Stimulated activated effector memory CD8-positive, alpha-beta T cell treated with anti-CD3 and anti-CD28 coated beads, Interleukin-12 subunit alpha, Interleukin-12 subunit beta, amount 100 ng/mL, for 72 hours (primary cell): Measurements from ENCODE around the gene LRRK1.
"Not testable (repeated sequence)": the region's sequence is repeated elsewhere in the genome, so short reads cannot be mapped to it uniquely, and the experiment has no call there.

Experiments
- ATAC-seq: fragments of 150-1000 bp; cut with Tn5 transposase; 2 replicates; pipeline ENCODE4 v1.10.0; 2021
- DNase-seq, 2 donors: peaks; one replicate each; pipeline ENCODE4 v3.0.0; 2021 to 2022; ENCODE audit warnings: low spot score in 2 of 2
- H3K27ac Mint-ChIP-seq: one replicate; pipeline ENCODE4 v1.8.0; 2022; ENCODE audit warnings: mild to moderate bottlenecking, mixed read lengths
- H3K36me3 Mint-ChIP-seq: one replicate; pipeline ENCODE4 v1.8.0; 2022; ENCODE audit warnings: mild to moderate bottlenecking, mixed read lengths
- H3K4me1 Mint-ChIP-seq: one replicate; pipeline ENCODE4 v1.8.0; 2022; ENCODE audit warnings: mixed read lengths
- H3K4me3 Mint-ChIP-seq: one replicate; pipeline ENCODE4 v1.8.0; 2022; ENCODE audit warnings: mild to moderate bottlenecking, mixed read lengths
- H3K9me3 Mint-ChIP-seq: one replicate; pipeline ENCODE4 v1.8.0; 2022; ENCODE audit warnings: mixed read lengths

LRRK1 gene

DNA sequence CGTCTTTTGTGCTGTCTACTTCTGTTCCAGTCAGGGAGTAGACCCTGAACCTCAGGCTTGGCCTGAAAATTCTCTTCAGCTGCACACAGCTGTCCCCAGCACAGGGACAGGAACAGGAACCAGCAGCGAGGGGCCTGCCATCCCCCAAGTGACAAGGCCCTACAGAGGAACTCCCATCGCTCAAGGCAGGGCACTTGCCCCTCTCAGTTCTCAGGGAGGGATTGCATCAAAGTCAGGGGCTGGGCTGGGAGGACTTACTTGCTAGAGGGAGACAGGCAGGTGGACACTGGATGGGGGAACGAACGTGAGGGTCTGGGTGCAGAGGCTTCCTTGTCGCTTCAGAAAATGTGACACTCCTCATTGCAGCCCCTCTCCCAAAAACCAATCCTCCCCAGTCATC, 169.1 kb downstream of the LRRK1 start:
- no peak for ATAC-seq
- Mint-ChIP-seq H3K4me3 (no peak overlapping the region), H3K36me3 (no peaks in the 10 kb centered on the region), H3K9me3 (no peaks in the 10 kb centered on the region), H3K27ac (no peak overlapping the region), H3K4me1 (peaks cover 18% of the 10 kb centered on the region)
- no peak for DNase-seq

DNA sequence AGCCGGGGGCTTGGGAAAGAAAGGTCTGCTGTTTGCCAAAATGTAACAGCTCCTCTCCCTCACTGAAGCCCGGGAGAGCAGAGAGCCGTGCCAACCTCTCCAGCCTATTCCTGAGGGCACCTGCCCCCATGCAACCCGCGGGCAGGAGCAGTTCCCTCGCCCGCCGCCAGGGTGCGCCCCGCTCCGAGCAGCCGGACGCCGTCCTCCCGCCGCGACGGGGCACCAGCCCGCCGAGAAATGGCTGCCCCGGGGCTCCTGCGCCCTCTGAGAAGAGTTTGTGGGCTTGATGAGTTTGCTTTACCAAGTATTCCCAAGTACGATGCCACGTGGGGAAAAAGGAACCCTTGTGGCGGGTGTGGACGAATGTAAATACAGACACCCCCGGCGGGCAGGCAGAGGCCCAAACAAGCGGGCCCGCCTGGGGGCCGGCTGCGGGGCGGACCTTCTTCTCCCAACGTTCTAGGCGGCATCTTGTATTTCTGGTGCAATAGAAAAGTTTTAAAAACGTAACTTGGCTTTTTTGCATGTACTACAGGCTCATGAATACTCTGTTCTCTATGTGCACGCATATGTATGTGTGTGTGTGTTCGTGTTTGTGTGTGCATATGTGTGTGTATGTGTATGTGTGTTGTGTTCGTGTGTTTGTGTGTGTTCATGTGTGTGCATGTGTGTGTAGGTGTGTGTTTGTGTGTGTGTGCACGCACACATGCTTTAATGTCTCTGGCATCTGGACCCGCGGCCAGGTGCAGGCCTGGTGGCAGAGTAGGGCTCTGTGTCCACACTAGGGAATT, 169.8 kb downstream of the LRRK1 start:
- no peaks in the 10 kb centered on the region for H3K9me3 Mint-ChIP-seq

DNA sequence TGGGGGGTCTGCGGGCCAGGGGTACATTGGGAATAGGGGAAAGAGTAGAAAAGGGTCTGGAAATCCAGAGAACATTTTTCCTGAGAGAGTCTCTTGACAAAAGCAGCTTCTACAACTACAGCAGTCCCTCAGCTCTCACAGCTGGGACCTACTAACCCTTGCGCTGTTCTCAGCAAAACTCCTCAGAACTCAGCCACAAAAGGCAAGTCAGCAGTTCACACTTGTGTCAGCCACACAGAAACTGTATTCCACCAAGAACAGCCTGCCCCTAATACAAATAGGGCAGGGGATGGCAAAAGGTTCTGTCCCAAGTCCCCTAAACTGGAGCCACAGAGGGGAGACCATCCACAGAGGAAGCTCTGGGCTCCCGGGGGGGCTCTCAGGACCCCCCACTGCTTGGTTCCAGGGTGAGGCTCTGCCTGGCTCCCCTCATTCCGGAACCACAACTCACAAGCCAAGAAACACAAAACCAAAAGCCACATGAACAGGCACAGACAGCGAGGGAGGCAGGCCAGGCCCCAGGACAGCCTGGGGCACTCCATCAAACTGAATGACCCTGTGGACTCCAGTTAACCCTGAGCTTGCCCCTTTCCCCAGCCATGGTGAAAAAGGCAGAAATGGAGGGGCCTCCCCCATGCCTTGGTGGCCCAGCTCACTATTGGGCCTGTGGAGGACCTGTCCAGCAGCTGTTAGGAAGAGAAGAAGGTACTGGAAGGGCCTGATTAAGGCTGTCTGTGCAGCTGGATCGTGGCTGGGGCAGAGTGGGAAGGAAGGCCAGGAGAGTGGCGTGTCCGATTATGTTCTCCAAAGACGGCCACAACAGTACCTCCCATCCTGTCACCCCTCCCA, 170.6 kb downstream of the LRRK1 start:
- Mint-ChIP-seq H3K4me1 (peaks cover 25% of the 10 kb centered on the region), H3K4me3 (no peak overlapping the region), H3K9me3 (no peaks in the 10 kb centered on the region), H3K27ac (peak overlapping the region; percentile 26), H3K36me3 (no peaks in the 10 kb centered on the region)
- ATAC-seq (no peak), DNase-seq (no peak)

More for the DNA sequence above, 169.8 kb downstream of the LRRK1 start:
- Mint-ChIP-seq H3K27ac (no peak overlapping the region), H3K4me3 (no peak overlapping the region), H3K4me1 (peaks cover 21% of the 10 kb centered on the region), H3K36me3 (no peaks in the 10 kb centered on the region)
- peak; percentile 94 to 96 for DNase-seq
- peak; percentile 88 for ATAC-seq

DNA sequence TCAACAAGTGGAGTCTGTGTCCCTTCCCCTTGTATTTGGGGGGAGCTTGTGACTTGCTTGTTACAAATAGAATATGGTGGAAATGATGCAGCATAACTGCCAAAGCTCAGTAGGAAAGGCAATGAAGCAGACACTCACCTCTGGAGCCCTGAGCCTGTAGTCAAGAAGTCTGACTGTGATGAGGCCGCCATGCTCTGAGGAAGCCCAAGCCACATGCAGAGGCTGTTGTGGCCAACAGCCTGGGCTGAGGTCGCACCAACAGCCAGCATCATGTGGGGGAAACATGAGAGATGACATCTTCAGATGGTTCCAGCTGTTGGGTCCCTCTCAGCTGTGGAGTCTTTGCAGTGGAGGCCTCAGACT, 171.3 kb downstream of the LRRK1 start:
- Mint-ChIP-seq H3K9me3 (no peaks in the 10 kb centered on the region), H3K4me3 (no peak overlapping the region), H3K36me3 (no peaks in the 10 kb centered on the region), H3K4me1 (peaks cover 25% of the 10 kb centered on the region), H3K27ac (peak overlapping the region; percentile 26)
- no peak for DNase-seq
- no peak for ATAC-seq

DNA sequence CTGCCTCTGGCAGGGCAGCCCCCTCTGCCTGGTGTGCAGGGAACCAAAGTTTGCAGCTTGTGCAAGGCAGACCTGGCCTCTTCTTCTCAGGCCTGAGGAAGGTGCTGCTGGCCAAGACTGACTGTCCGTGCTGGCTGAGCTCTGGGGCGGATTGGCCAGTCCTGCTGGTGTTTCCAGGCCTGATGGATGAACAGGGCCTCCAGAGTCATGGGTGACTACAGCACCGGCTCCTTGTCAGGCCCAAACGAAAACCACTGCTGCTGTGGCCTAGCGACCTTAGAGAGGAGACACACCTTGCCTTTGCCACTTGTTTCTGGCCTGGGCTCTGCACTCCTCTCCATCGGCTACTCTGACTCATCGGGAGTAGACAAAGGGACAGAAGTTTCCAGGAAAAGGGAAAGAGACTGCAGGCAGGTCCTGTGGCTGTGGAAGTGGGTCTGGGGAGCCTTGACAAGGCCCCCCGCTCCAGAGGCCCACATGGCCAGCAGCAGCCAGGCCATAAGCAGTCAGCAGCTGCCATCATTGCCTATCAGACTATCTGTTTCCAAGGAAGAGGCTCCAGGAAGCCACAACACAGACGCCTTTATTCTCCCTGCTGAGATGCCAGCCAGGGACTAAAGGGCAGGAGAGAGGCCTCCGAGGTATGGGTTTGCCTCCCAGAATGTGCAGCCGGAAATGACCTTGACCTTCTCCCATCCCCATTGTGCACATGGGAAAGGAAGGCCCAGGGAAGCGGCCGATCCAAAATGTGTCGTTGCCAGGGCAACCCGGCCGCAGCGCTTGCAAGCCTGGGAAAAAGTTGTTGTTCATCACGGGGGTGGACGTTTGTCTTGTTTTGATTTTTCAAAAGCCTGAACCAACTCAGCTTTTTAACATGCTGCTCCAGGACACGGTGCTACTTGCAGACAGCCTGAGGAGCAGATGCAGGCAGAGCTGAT, 172.2 kb downstream of the LRRK1 start:
- Mint-ChIP-seq H3K9me3 (no peaks in the 10 kb centered on the region), H3K36me3 (no peaks in the 10 kb centered on the region), H3K4me3 (no peak overlapping the region), H3K27ac (no peak overlapping the region), H3K4me1 (peaks cover 25% of the 10 kb centered on the region)
- no peak for DNase-seq
- no peak for ATAC-seq

DNA sequence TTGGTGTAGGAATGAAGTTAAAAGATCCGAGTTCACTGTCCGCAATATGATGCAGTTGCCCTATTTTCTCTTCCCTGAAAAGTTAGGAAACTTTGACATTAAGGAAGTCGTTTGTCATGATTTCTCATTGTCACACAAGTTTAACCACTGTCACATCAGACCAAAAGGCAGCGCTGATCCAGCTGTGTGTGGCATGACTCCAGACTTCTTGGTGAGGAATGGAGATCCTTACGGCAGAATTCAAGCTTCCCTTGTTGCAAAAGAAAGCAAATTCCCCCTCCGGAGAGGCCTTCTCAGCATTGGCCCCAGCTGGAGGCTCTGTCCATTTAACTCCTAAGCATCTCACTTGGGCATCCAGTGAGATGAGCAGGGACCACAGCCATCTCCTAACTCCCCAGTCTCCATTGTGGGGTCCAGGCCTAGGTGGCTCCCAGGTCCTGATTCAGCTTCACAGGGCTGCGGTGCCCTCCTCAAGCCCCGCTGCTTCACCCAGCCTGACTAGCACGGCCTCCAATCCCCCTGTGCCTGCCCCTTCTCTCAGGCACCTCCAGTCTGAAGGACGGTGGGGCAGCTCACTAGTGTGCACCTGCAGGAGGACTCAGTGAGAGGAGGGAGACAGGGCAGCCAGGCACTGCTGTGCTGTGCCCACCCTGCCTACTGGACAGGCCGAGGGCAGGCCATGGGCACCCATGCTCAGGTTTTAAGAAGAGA, 173.2 kb downstream of the LRRK1 start:
- ATAC-seq (no peak), DNase-seq (no peak)
- Mint-ChIP-seq H3K9me3 (no peaks in the 10 kb centered on the region), H3K27ac (no peak overlapping the region), H3K36me3 (no peaks in the 10 kb centered on the region), H3K4me1 (peaks cover 25% of the 10 kb centered on the region), H3K4me3 (no peak overlapping the region)

DNA sequence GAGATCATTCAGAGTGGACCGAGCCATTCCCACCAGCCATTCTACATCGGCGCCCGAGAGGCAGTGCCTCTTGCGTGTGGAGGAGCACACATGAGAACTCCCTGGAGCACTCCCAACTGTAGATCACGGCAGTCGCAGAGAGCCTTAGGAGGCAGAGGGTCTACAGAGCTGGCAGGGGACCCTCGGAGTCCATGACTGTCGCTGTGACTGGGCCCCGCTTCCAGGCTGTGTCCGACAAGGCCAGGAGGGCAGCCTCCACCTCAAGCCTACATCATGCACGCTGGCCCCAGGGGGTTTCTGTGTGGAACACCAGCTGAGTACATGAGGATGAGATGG, 173.7 kb downstream of the LRRK1 start:
- H3K9me3 Mint-ChIP-seq, result no peaks in the 10 kb centered on the region
- no peak overlapping the region for H3K27ac Mint-ChIP-seq
- DNase-seq (no peak), ATAC-seq (no peak)
- H3K4me3 Mint-ChIP-seq, result no peak overlapping the region
- no peaks in the 10 kb centered on the region for H3K36me3 Mint-ChIP-seq
- H3K4me1 Mint-ChIP-seq, result peaks cover 25% of the 10 kb centered on the region

DNA sequence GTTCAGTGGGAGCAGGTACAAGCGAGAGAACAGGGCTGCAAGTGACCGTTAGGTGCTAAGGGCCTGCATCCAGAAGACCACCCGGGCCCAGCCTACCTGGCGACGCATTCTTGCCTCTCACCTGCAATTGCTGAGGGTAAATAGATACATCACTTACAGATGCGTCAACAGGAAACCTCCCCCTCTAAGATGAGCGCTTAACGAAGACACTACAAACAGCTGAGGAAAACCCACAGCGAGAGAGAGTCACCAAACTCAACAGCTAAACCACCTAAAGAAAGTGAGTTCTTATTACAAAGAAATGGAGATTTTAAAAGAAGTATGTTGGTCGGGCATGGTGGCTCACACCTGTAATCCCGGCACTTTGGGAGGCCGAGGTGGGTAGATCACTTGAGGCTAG, 174.8 kb downstream of the LRRK1 start:
- DNase-seq, result no peak
- Mint-ChIP-seq H3K4me3 (no peak overlapping the region), H3K27ac (no peak overlapping the region), H3K9me3 (no peaks in the 10 kb centered on the region), H3K4me1 (peaks cover 28% of the 10 kb centered on the region), H3K36me3 (no peaks in the 10 kb centered on the region)
- peak; percentile 76 for ATAC-seq

DNA sequence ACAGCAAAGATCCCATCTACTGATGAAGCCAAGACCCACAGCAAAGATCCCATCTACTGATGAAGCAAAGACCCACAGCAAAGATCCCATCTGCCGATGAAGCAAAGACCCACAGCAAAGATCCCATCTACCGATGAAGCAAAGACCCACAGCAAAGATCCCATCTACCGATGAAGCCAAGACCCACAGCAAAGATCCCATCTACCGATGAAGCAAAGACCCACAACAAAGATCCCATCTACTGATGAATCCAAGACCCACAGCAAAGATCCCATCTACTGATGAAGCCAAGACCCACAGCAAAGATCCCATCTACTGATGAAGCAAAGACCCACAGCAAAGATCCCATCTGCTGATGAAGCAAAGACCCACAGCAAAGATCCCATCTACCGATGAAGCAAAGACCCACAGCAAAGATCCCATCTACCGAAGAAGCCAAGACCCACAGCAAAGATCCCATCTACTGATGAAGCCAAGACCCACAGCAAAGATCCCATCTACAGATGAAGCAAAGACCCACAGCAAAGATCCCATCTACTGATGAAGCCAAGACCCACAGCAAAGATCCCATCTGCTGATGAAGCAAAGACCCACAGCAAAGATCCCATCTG, 176.7 kb downstream of the LRRK1 start:
- not testable (repeated sequence) for H3K4me3 Mint-ChIP-seq, H3K27ac Mint-ChIP-seq, H3K36me3 Mint-ChIP-seq, DNase-seq, H3K9me3 Mint-ChIP-seq, ATAC-seq
- peaks cover 18% of the 10 kb centered on the region for H3K4me1 Mint-ChIP-seq

DNA sequence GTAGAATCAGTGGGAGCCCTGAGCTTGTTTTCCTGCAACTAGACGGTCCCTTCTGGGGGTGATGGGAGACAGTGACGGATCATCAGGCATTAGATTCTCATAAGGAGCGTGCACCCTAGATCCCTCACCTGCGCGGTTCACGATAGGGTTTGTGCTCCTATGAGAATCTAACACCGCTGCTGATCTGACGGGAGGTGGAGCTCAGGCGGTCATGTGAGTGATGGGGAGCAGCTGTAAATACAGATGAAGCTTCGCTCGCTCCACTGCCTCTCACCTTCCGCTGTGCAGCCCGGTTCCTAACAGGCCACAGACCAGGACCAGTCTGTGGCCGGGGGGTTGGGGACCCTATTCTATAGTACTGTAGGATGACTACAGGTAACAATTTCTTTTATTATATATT, 178.0 kb downstream of the LRRK1 start:
- ATAC-seq (no peak), DNase-seq (no peak)
- Mint-ChIP-seq H3K27ac (no peak overlapping the region), H3K4me1 (peaks cover 18% of the 10 kb centered on the region), H3K9me3 (no peaks in the 10 kb centered on the region), H3K4me3 (no peak overlapping the region), H3K36me3 (no peaks in the 10 kb centered on the region)

DNA sequence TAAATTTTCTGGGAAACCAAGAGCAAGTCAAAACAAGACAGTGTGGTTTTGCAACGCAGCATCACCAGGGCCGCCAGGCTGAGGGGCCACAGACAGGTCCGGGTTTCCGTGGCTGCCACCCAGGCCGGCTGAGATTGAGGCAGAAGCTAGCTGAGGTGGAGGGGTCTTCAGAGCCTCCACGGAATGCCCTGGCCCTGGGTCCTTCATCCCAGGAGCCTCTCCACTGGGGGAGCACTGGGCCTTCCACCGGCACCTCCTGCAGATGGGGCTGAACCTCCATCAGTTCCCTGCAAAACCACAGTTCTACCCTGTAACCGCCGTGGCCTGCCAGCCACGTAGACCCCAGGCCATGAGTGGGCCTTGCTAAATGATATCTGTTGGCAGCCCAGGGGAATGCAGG, 180.0 kb downstream of the LRRK1 start:
- H3K9me3 Mint-ChIP-seq, result no peaks in the 10 kb centered on the region
- peaks cover 18% of the 10 kb centered on the region for H3K4me1 Mint-ChIP-seq
- H3K4me3 Mint-ChIP-seq, result peak overlapping the region; percentile 49
- DNase-seq (peak; percentile 29 to 75), ATAC-seq (peak; percentile 92)
- H3K36me3 Mint-ChIP-seq, result no peaks in the 10 kb centered on the region
- no peak overlapping the region for H3K27ac Mint-ChIP-seq

DNA sequence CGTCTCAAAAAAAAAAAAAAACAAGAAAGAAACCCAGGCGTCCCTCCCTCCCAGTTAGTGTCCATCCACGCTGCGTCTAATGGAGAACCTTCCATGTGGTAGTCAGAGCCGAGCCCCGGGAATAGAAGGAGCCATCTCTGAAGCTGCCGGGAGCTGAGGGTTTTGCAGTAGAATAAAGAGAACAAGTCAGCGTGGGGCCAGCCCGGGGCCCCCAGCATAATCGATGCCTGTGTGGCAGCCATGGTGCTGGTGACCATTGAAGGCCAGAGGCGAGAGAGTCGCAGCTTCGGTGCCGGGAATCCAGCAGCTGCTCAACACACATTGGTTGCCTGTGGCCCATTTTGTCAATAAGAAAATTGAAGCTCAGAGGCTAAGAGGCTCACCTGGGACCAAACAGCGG, 181.0 kb downstream of the LRRK1 start:
- no peaks in the 10 kb centered on the region for H3K9me3 Mint-ChIP-seq
- DNase-seq (no peak), ATAC-seq (no peak)
- no peak overlapping the region for H3K4me3 Mint-ChIP-seq
- peaks cover 16% of the 10 kb centered on the region for H3K4me1 Mint-ChIP-seq
- no peaks in the 10 kb centered on the region for H3K36me3 Mint-ChIP-seq
- no peak overlapping the region for H3K27ac Mint-ChIP-seq

DNA sequence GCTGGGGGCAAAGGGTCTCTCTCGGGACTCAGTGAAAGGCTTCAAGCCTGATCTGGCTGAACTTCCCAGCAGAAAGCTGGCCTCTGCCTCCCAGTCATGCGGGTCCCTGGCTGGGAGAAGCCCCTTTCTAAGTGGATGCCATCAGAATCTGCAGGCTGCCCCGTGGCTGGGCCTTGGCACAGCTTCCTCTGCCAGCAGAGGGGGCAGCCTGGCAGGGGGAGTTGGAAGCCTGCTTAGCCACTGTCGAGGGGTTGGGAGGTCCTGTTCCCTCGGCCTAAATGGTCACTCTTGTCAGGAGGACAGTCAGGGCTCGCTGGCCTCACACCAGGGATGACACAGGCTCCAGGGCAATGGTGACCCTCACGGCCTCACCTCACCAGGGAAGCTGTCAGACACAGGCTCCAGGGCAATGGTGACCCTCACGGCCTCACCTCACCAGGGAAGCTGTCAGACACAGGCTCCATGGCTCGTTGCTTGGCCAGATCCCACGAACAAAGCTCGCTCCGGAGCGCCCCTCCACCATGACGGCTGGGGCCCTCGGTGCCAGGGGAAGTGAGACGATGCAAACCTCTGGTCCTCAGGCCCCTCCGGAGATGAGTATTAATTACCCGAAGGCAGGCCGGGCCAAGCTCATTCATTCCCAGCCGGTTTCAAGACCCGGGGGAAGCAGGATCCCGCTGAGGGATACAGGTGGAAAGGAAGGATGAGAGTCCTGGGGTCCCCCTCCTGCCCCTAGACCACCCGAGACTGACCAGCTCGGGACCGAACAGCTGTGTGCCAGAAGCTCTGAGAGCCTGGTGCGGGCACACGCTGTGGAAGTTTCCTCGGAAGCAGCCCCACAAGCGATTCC, 181.7 kb downstream of the LRRK1 start:
- H3K4me1 Mint-ChIP-seq, result peaks cover 16% of the 10 kb centered on the region
- H3K4me3 Mint-ChIP-seq, result no peak overlapping the region
- DNase-seq, result no peak
- H3K9me3 Mint-ChIP-seq, result no peaks in the 10 kb centered on the region
- H3K36me3 Mint-ChIP-seq, result no peaks in the 10 kb centered on the region
- H3K27ac Mint-ChIP-seq, result no peak overlapping the region
- no peak for ATAC-seq

DNA sequence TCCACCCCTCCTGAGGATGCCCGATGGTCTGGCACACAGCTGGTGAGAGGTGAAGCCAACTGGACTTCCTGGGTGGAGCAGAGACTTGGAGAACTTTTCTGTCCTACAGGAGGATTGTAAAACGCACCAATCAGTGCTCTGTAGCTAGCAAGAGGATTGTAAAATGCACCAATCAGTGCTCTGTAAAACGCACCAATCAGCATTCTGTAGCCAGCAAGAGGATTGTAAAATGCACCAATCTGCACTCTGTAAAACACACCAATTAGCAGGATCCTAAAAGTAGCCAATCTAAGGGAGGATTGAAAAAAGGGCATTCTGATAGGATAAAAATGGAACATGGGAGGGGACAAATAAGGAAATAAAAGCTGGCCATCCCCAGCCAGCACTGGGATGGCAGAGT, 182.5 kb downstream of the LRRK1 start:
- peaks cover 16% of the 10 kb centered on the region for H3K4me1 Mint-ChIP-seq
- H3K27ac Mint-ChIP-seq, result no peak overlapping the region
- no peak overlapping the region for H3K4me3 Mint-ChIP-seq
- H3K9me3 Mint-ChIP-seq, result no peaks in the 10 kb centered on the region
- H3K36me3 Mint-ChIP-seq, result no peaks in the 10 kb centered on the region
- DNase-seq (no peak), ATAC-seq (no peak)
